Gastrocnemius medialis (tissue), 4 donors: ENCODE measurements around the gene BRS3. TPM values are rescaled to one million over a fixed set of nuclear protein-coding genes. Genes with fewer than 3 reads are reported as not detected.

Experiments used
- ATAC-seq, 2 donors: fragments of 150-250 bp; one replicate each; pipeline ENCODE4 v1.9.1; 2016
- DNase-seq, 2 donors: peaks; one replicate each; pipeline ENCODE4 v3.0.0-alpha.2; 2019
- H3K27ac ChIP-seq, 4 donors: fragments of 200-600 bp; sonication (generic); 1 replicate in 1 of 4; 2 replicates in 3 of 4; pipeline ENCODE4 v1.5.1; 2016 to 2018; ENCODE audit warnings: mild to moderate bottlenecking in 2 of 4, moderate library complexity in 1 of 4
- H3K27me3 ChIP-seq, 3 donors: fragments of 200-600 bp; sonication (generic) in 2 of 3; 1 replicate in 1 of 3; 2 replicates in 2 of 3; pipeline versions ENCODE4 v1.5.1 to v1.6.0; 2016 to 2019; ENCODE audit warnings: mild to moderate bottlenecking in 1 of 3, moderate library complexity in 1 of 3
- H3K36me3 ChIP-seq, 2 donors: fragments of 200-600 bp; sonication (generic) in 1 of 2; one replicate each; pipeline ENCODE4 v1.5.1; 2017 to 2018
- H3K4me1 ChIP-seq, 2 donors: fragments of 200-600 bp; sonication (generic) in 1 of 2; one replicate each; pipeline ENCODE4 v1.5.1; 2016 to 2017; ENCODE audit warnings: mild to moderate bottlenecking in 2 of 2
- H3K4me3 ChIP-seq, 4 donors: fragments of 200-600 bp; sonication (generic) in 3 of 4; 1 replicate in 1 of 4; 2 replicates in 3 of 4; pipeline ENCODE4 v1.5.1; 2016 to 2019; ENCODE audit warnings: mild to moderate bottlenecking in 2 of 4
- H3K9me3 ChIP-seq, 3 donors: fragments of 200-600 bp; sonication (generic) in 2 of 3; 1 replicate in 1 of 3; 2 replicates in 2 of 3; pipeline ENCODE4 v1.5.1; 2016 to 2019
- POLR2A ChIP-seq, 2 donors: fragments of 450-650 bp; IDR thresholded peaks; one replicate each; pipeline ENCODE4 v1.6.1; 2017; ENCODE audit warnings: antibody characterized with exemption in 2 of 2, mild to moderate bottlenecking in 2 of 2, moderate library complexity in 2 of 2
- in situ Hi-C, 4 donors: fragments of 200-750 bp; cut with MboI; loops; one replicate each; pipeline versions ENCODE4 v1.15.0 to v1.8.0; 2017; ENCODE audit warnings: low sequenced_read_pairs in 4 of 4
- intact Hi-C: fragments of 100-400 bp; cut with DNase I; formaldehyde crosslinking; loops from one replicate; pipeline ENCODE4 v1.15.1; 2023; ENCODE audit warnings: low total_unique reads
- total RNA-seq, 4 donors: library from RNA; depleted of rRNA; stranded (reverse); fragments of >200 nt; gene quantifications; one replicate each; pipeline versions ENCODE4 v1.1.0 to v1.2.3, GENCODE V29; 2016
- TF ChIP-seq, protein P1 (sequence below), 5 experiments: fragments of 450-650 bp in 3 of 5; fragments of 200-600 bp in 2 of 5; sonication (generic) in 2 of 5; IDR thresholded peaks in 4 of 5; conservative IDR thresholded peaks in 1 of 5; 1 replicate in 4 of 5; 2 replicates in 1 of 5; pipeline ENCODE4 v1.5.1; 2016 to 2019; ENCODE audit warnings: antibody characterized with exemption in 5 of 5, mild to moderate bottlenecking in 3 of 5, moderate library complexity in 3 of 5

Gene BRS3
- total RNA-seq, 4 donors from 2014 or later: not detected

DNA sequence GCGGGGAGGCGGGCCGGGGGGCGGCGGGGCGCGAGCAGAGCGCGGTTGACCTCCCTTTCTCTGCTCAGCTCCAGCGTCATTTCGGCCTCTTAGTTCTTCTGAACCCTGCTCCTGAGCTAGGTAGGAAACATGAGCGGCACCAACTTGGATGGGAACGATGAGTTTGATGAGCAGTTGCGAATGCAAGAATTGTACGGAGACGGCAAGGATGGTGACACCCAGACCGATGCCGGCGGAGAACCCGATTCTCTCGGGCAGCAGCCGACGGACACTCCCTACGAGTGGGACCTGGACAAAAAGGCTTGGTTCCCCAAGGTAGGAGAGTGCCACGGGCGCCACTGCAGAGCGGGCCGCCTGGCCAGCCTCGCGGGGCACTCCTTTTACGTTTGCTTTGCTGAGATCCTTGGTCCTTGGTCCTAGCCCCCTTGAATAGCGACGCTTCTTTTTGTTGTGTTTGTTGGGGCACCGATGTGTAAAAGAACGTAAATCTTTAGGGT lies 9.9 kb downstream of the BRS3 start, which contains the start of gene HTATSF1:
Gene HTATSF1 (plus strand): TSS at position 37 of the 497 bp plus-strand sequence. CDS start 93 bp downstream, at position 130.
- ATAC-seq (peak; percentile 9 to 12), DNase-seq (no peak)
- H3K27ac ChIP-seq: peak within 1 kb of the TSS; percentile 83 to 96 (median 94)
- H3K9me3 ChIP-seq: no peaks in the 10 kb centered on the region
- no peak for TF ChIP-seq POLR2A (IDR thresholded peaks at IDR 0.05)
- TF ChIP-seq, protein P1, sequence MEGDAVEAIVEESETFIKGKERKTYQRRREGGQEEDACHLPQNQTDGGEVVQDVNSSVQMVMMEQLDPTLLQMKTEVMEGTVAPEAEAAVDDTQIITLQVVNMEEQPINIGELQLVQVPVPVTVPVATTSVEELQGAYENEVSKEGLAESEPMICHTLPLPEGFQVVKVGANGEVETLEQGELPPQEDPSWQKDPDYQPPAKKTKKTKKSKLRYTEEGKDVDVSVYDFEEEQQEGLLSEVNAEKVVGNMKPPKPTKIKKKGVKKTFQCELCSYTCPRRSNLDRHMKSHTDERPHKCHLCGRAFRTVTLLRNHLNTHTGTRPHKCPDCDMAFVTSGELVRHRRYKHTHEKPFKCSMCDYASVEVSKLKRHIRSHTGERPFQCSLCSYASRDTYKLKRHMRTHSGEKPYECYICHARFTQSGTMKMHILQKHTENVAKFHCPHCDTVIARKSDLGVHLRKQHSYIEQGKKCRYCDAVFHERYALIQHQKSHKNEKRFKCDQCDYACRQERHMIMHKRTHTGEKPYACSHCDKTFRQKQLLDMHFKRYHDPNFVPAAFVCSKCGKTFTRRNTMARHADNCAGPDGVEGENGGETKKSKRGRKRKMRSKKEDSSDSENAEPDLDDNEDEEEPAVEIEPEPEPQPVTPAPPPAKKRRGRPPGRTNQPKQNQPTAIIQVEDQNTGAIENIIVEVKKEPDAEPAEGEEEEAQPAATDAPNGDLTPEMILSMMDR (IDR thresholded peaks at IDR 0.05 in 4 of 5, conservative IDR thresholded peaks at IDR 0.05 in 1 of 5): no peak
- peaks cover 0 to 10% of the 10 kb centered on the region in 2 donors for H3K36me3 ChIP-seq
- in situ Hi-C loops (loop anchor here in 1 of 4 donors (25.0 kb wide), 2 partner anchors 110 to 485 kb away; no protein-coding TSS in a partner anchor), intact Hi-C loops (loop anchor here (1.0 to 10.0 kb wide), 4 partner anchors 80 to 523 kb away; partner anchors contain the start of genes MAP7D3 and MMGT1)
- H3K4me3 ChIP-seq: peak within 1 kb of the TSS; percentile 69 to 78 (median 71)
- no peaks in the 10 kb centered on the region for H3K27me3 ChIP-seq
- peaks cover 11% of the 10 kb centered on the region in 2 donors for H3K4me1 ChIP-seq

DNA sequence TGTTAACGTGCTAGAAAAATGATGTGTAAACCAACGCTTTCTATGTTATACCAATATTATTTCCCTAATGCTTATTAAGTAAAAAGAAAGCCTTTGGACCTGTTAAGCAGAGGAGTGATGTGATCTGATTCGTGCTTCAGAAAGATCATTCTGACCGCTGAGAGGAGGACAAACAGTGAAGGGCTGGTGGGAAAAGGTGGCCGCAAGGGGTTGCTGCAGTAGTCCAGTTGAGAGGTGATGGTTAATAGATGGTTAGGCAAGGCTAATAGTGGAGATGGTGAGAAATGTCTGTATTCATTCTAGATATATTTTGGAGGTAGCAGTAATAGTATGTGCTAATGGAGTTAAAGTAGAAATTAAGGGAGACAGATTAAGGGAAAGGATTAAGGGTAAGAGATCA lies 31.3 kb downstream of the BRS3 start:
- TF ChIP-seq, protein P1 (IDR thresholded peaks at IDR 0.05 in 4 of 5, conservative IDR thresholded peaks at IDR 0.05 in 1 of 5): no peak
- intact Hi-C loops (no loop called here), in situ Hi-C loops (no loop called here)
- H3K4me1 ChIP-seq: no peaks in the 10 kb centered on the region
- no peak overlapping the region for H3K27ac ChIP-seq
- ATAC-seq (no peak), DNase-seq (no peak)
- no peaks in the 10 kb centered on the region for H3K9me3 ChIP-seq
- no peaks in the 10 kb centered on the region for H3K36me3 ChIP-seq
- H3K4me3 ChIP-seq: no peak overlapping the region
- no peaks in the 10 kb centered on the region for H3K27me3 ChIP-seq

DNA sequence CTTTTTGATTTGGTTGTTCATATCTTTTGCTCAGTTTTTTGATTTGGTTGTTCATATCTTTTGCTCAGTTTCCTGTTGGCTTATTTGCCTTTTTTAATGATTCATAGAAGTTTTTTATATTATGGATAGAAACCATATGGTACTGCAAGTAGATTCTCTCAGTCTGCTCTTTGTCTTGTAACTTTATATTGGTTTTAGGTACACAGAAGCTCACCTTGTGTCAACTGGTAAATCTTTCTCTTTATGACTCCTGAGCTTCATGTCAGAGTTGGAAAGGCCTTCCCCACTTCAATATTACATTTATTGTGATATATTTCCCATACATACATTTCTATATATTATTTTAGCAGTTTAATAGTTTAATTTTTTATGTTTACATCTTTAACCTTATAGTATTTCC lies 36.0 kb downstream of the BRS3 start:
- ATAC-seq (no peak), DNase-seq (no peak)
- no peaks in the 10 kb centered on the region for H3K9me3 ChIP-seq
- H3K27me3 ChIP-seq: no peaks in the 10 kb centered on the region
- no peak overlapping the region for H3K4me3 ChIP-seq
- intact Hi-C loops (loop anchor here (10.0 kb wide), 1 partner anchor 249 kb away; no protein-coding TSS in a partner anchor), in situ Hi-C loops (no loop called here)
- H3K4me1 ChIP-seq: peaks cover 11 to 14% of the 10 kb centered on the region in 2 donors
- no peak overlapping the region for H3K27ac ChIP-seq
- H3K36me3 ChIP-seq: no peaks in the 10 kb centered on the region
- TF ChIP-seq POLR2A (IDR thresholded peaks at IDR 0.05): no peak
- TF ChIP-seq, protein P1 (IDR thresholded peaks at IDR 0.05 in 4 of 5, conservative IDR thresholded peaks at IDR 0.05 in 1 of 5): no peak

DNA sequence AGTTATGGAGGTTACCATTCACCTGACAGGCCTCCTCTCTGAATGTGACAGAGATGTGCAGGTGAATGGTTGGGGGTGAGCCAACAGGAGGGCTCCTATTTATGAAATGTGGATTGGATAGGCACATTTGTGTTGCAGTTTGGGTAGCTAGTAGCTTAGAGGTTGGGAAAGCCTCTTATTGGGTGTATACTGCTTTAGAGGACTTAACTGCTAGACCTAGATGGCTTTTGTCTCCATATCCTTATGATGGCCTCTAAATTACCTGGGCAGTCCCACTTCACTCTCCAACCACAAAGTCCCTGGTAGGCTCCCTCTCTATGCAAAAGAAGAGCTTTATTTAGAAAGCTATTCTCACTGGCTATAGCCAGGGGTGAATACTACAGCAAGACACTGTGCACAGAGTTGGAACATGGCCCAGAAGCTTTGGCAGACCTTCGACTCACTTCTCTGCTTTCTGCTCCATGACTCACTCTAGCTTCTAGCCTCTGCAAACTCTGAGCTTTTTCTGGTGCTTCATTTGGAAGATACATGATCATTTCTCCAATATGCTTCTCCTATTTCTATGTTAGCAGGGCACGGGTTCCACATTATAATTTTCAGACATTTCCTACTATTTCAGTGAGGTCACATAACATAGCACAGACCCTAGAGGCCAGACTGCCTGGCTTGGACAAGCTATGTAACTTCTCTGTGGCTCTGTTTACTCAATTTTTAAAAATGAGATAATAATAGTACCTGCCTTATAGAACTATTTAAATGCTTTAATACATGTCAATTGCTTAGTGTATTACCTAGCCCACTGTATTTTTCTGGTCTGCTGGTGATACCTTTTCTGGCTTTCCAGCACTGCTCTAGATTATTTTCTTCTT lies 38.2 kb downstream of the BRS3 start:
- no peak overlapping the region for H3K4me3 ChIP-seq
- intact Hi-C loops: loop anchor here (10.0 kb wide), 1 partner anchor 251 kb away; no protein-coding TSS in a partner anchor
- H3K36me3 ChIP-seq: no peaks in the 10 kb centered on the region
- ATAC-seq (peak; percentile 95 to 100), DNase-seq (peak; percentile 61 to 86)
- H3K4me1 ChIP-seq: peaks cover 11 to 14% of the 10 kb centered on the region in 2 donors
- H3K9me3 ChIP-seq: no peaks in the 10 kb centered on the region
- TF ChIP-seq, protein P1 (IDR thresholded peaks at IDR 0.05 in 4 of 5, conservative IDR thresholded peaks at IDR 0.05 in 1 of 5): no peak
- no peak for TF ChIP-seq POLR2A (IDR thresholded peaks at IDR 0.05)
- H3K27ac ChIP-seq: peak overlapping the region; percentile 51 to 74 (median 62)
- in situ Hi-C loops: no loop called here
- no peaks in the 10 kb centered on the region for H3K27me3 ChIP-seq
